GM23338 (cell line): ENCODE measurements around the gene NEK11. TPM values are rescaled to one million over a fixed set of nuclear protein-coding genes. Genes with fewer than 3 reads are reported as not detected.
"Not testable (repeated sequence)": the region's sequence is repeated elsewhere in the genome, so short reads cannot be mapped to it uniquely, and the experiment has no call there.

Experiments used
- ATAC-seq: fragments of 200-7000 bp; cut with Tn5 transposase; 3 replicates; pipeline ENCODE4 v1.9.1; 2020
- DNase-seq: peaks from one replicate; pipeline ENCODE4 v3.0.0-alpha.2; 2015; ENCODE audit warnings: low spot score
- H2AFZ ChIP-seq: fragments of 200-600 bp; sonication (generic); 2 replicates; pipeline ENCODE4 v1.8.0; 2016; ENCODE audit warnings: antibody characterized with exemption, mild to moderate bottlenecking, moderate library complexity
- H3F3A ChIP-seq: fragments of 200-600 bp; sonication (generic); replicated peaks from 2 replicates; pipeline ENCODE4 v1.8.0; 2017; ENCODE audit warnings: antibody characterized with exemption, mixed run types, low read depth
- H3K27ac ChIP-seq: fragments of 200-600 bp; sonication (generic); 2 replicates; pipeline ENCODE4 v1.6.1; 2016; ENCODE audit warnings: low read depth
- H3K27me3 ChIP-seq: fragments of 200-600 bp; sonication (generic); 2 replicates; pipeline ENCODE4 v1.8.0; 2016; ENCODE audit warnings: mild to moderate bottlenecking, mixed run types, moderate library complexity; ENCODE audit not compliant: insufficient read depth
- H3K36me3 ChIP-seq: fragments of 200-600 bp; sonication (generic); 2 replicates; pipeline ENCODE4 v1.8.0; 2016; ENCODE audit warnings: mild to moderate bottlenecking; ENCODE audit not compliant: insufficient read depth
- H3K4me1 ChIP-seq: fragments of 200-600 bp; sonication (generic); 2 replicates; pipeline ENCODE4 v1.8.0; 2016; ENCODE audit warnings: mild to moderate bottlenecking, moderate library complexity; ENCODE audit not compliant: insufficient read depth
- H3K4me2 ChIP-seq: fragments of 200-600 bp; sonication (generic); 2 replicates; pipeline ENCODE4 v1.7.1; 2017; ENCODE audit warnings: mixed run types
- H3K4me3 ChIP-seq: fragments of 200-600 bp; sonication (generic); 2 replicates; pipeline ENCODE4 v1.6.1; 2016; ENCODE audit warnings: mixed run types
- H3K79me2 ChIP-seq: fragments of 200-600 bp; sonication (generic); replicated peaks from 2 replicates; pipeline ENCODE4 v1.8.0; 2017; ENCODE audit warnings: mild to moderate bottlenecking; ENCODE audit not compliant: insufficient read depth
- H3K9me2 ChIP-seq: fragments of 200-600 bp; sonication (generic); 2 replicates; pipeline ENCODE4 v1.8.0; 2017; ENCODE audit not compliant: insufficient read depth
- H4K20me1 ChIP-seq: fragments of 200-600 bp; sonication (generic); replicated peaks from 2 replicates; pipeline ENCODE4 v1.8.0; 2017; ENCODE audit warnings: mild to moderate bottlenecking; ENCODE audit not compliant: insufficient read depth
- H3K27ac Mint-ChIP-seq: 2 replicates; pipeline ENCODE4 v1.8.0; 2020; ENCODE audit warnings: inconsistent platforms, mild to moderate bottlenecking, moderate library complexity, mixed read lengths
- H3K27me3 Mint-ChIP-seq: 3 replicates; pipeline ENCODE4 v1.8.0; 2022; ENCODE audit warnings: low read depth, mild to moderate bottlenecking, moderate library complexity, mixed read lengths, inconsistent platforms; ENCODE audit not compliant: insufficient read depth, poor library complexity
- H3K36me3 Mint-ChIP-seq: 3 replicates; pipeline ENCODE4 v1.8.0; 2021; ENCODE audit warnings: low read depth, mild to moderate bottlenecking, inconsistent platforms, moderate library complexity, mixed read lengths
- H3K4me1 Mint-ChIP-seq: 3 replicates; pipeline ENCODE4 v1.8.0; 2020; ENCODE audit warnings: mild to moderate bottlenecking, inconsistent platforms, mixed read lengths
- H3K4me3 Mint-ChIP-seq: 3 replicates; pipeline ENCODE4 v1.8.0; 2021; ENCODE audit warnings: moderate library complexity, mild to moderate bottlenecking, inconsistent platforms, mixed read lengths
- H3K9me3 Mint-ChIP-seq: 3 replicates; pipeline ENCODE4 v1.8.0; 2020; ENCODE audit warnings: moderate library complexity, mild to moderate bottlenecking, inconsistent platforms, mixed read lengths
- CREB1 ChIP-seq: fragments of 250-450 bp; sonication (Bioruptor Pico); IDR thresholded peaks from 2 replicates; pipeline ENCODE4 v1.5.0; 2020; ENCODE audit warnings: low read depth, mild to moderate bottlenecking, moderate library complexity
- ETS1 ChIP-seq: IDR thresholded peaks from 2 replicates; pipeline ENCODE4 v1.6.1; 2016; ENCODE audit warnings: antibody characterized with exemption
- NANOG ChIP-seq: IDR thresholded peaks from 2 replicates; pipeline ENCODE4 v1.6.1; 2016; ENCODE audit warnings: antibody characterized with exemption, borderline replicate concordance
- POLR2AphosphoS5 ChIP-seq: IDR thresholded peaks from 2 replicates; pipeline ENCODE4 v1.6.1; 2016; ENCODE audit warnings: antibody characterized with exemption, low read depth
- STAT1 ChIP-seq: IDR thresholded peaks from one replicate; pipeline ENCODE4 v1.6.1; 2016; ENCODE audit warnings: antibody characterized with exemption; ENCODE audit not compliant: unreplicated experiment
- ZNF114 ChIP-seq: fragments of 250-450 bp; sonication (Bioruptor Pico); IDR thresholded peaks from 2 replicates; pipeline ENCODE4 v1.5.0; 2020; ENCODE audit warnings: mild to moderate bottlenecking, moderate library complexity
- polyA plus RNA-seq: library from polyadenylated mRNA; unstranded; fragments of >200 nt; fragmentation: Nextera tagmentation; extraction: Ambion mirVana; gene quantifications from 2 replicates; pipeline ENCODE4 v1.2.1, GENCODE V29; 2016
- total RNA-seq: library from RNA; depleted of rRNA; stranded (reverse); fragments of >200 nt; shearing (Covaris generic); gene quantifications from 2 replicates; pipeline ENCODE4 v1.2.3, GENCODE V29; 2014
- TF ChIP-seq, protein P1 (sequence below), 2 experiments: fragments of 200-600 bp in 1 of 2; sonication (generic) in 1 of 2; conservative IDR thresholded peaks; 2 replicates each; pipeline versions ENCODE4 v1.5.1 to v1.6.1; 2016 to 2017; ENCODE audit warnings: antibody characterized with exemption in 2 of 2, low read depth in 2 of 2, mild to moderate bottlenecking in 2 of 2, moderate library complexity in 1 of 2

Gene NEK11
- total and polyA plus RNA-seq, 2 experiments from 2014 or later: 0.80 to 1.1 TPM

- TF ChIP-seq POLR2AphosphoS5: no peak
- TF ChIP-seq, protein P1, sequence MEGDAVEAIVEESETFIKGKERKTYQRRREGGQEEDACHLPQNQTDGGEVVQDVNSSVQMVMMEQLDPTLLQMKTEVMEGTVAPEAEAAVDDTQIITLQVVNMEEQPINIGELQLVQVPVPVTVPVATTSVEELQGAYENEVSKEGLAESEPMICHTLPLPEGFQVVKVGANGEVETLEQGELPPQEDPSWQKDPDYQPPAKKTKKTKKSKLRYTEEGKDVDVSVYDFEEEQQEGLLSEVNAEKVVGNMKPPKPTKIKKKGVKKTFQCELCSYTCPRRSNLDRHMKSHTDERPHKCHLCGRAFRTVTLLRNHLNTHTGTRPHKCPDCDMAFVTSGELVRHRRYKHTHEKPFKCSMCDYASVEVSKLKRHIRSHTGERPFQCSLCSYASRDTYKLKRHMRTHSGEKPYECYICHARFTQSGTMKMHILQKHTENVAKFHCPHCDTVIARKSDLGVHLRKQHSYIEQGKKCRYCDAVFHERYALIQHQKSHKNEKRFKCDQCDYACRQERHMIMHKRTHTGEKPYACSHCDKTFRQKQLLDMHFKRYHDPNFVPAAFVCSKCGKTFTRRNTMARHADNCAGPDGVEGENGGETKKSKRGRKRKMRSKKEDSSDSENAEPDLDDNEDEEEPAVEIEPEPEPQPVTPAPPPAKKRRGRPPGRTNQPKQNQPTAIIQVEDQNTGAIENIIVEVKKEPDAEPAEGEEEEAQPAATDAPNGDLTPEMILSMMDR (conservative IDR thresholded peaks at IDR 0.05; ENCODE audit: low read depth in 2 of 2): no peak
- no peak for TF ChIP-seq ZNF114
- TF ChIP-seq ETS1: no peak
- TF ChIP-seq CREB1: no peak
- no peak for TF ChIP-seq NANOG
- no peak for TF ChIP-seq STAT1
Measured at GRCh38 chr3:131038326-131038725, 11.6 kb downstream of the NEK11 start (continued).

DNA sequence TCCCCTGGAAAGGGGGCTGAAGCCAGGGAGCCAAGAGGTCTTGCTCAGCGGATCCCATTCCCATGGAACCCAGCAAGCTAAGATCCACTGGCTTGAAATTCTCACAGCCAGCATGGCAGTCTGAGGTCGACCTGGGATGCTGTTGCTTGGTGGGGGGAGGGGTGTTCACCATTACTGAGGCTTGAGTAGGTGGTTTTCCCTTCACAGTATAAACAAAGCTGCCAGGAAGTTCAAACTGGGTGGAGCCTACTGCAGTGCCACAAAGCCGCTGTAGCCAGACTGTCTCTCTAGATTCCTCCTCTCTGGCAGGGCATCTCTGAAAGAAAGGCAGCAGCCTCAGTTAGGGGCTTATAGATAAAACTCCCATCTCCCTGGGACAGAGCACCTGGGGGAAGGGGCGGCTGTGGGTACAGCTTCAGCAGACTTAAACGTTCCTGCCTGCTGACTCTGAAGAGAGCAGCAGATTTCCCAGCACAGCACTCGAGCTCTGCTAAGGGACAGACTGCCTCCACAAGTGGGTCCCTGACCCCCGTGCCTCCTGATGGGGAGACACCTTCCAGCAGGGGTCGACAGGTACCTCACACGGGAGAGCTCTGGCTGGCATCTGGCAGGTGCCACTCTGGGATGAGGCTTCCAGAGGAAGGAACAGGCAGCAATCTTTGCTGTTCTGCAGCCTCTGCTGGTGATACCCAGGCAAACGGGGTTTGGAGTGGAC, 15.8 kb downstream of the NEK11 start:
- not testable (repeated sequence) for H3K27me3 ChIP-seq, H3K4me3 ChIP-seq, H3F3A ChIP-seq, H3K27ac Mint-ChIP-seq, H3K36me3 ChIP-seq, H3K4me3 Mint-ChIP-seq, H3K79me2 ChIP-seq, H3K9me2 ChIP-seq, H4K20me1 ChIP-seq, H3K27ac ChIP-seq, H3K27me3 Mint-ChIP-seq
- Mint-ChIP-seq H3K4me1 (peaks cover 18% of the 10 kb centered on the region), H3K36me3 (peaks cover 15% of the 10 kb centered on the region), H3K9me3 (peaks cover 10% of the 10 kb centered on the region; the same call in 2 of the 3 replicates)
- TF ChIP-seq, protein P1 (conservative IDR thresholded peaks at IDR 0.05; ENCODE audit: low read depth in 2 of 2): peak in 1 of 2 experiments; percentile 40; a peak in 3 of 4 replicates
- DNase-seq (peak; percentile 60), ATAC-seq (peak; percentile 62)
- peak overlapping the region; percentile 49 for H2AFZ ChIP-seq
- peaks cover 14% of the 10 kb centered on the region for H3K4me1 ChIP-seq
- peak overlapping the region; percentile 63 for H3K4me2 ChIP-seq

DNA sequence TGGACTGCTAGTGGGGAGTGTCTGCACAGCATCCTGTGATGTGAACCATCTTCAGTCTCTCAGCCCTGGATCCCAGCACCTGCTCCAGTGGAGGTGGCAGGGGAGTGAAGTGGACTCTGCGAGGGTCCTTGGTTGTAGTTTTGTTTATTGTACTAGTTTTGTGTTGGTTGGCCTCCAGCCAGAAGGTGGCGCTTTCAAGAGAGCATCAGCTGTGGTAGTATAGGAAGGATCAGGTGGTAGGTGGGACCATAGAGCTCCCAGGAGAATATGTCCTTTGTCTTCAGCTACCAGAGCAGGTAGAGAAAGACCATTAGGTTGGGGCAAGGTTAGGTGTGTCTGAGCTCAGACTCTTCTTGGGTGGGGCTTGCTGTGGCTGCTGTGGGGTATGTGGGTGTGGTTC, 20.9 kb downstream of the NEK11 start:
- DNase-seq (peak; percentile 48), ATAC-seq (peak; percentile 28; the same call in 2 of the 3 replicates)
- Histone ChIP-seq H4K20me1 (no peaks in the 10 kb centered on the region), H3K27ac (no peak overlapping the region), H3K4me3 (no peak overlapping the region), H3K9me2 (no peaks in the 10 kb centered on the region), H3F3A (no peaks in the 10 kb centered on the region), H3K27me3 (no peaks in the 10 kb centered on the region), H3K4me2 (no peak overlapping the region), H2AFZ (no peak overlapping the region; the same call in 1 of the 2 replicates), H3K79me2 (no peaks in the 10 kb centered on the region), H3K36me3 (no peaks in the 10 kb centered on the region), H3K4me1 (peaks cover 1% of the 10 kb centered on the region)
- Mint-ChIP-seq H3K27me3 (peaks cover 1% of the 10 kb centered on the region), H3K27ac (peak overlapping the region; percentile 68; the same call in 1 of the 2 replicates), H3K9me3 (peaks cover 12% of the 10 kb centered on the region; the same call in 2 of the 3 replicates), H3K4me1 (peaks cover 4% of the 10 kb centered on the region; the same call in 1 of the 3 replicates), H3K4me3 (no peak overlapping the region; the same call in 2 of the 3 replicates), H3K36me3 (peaks cover 14% of the 10 kb centered on the region; the same call in 2 of the 3 replicates)
- TF ChIP-seq, protein P1 (conservative IDR thresholded peaks at IDR 0.05; ENCODE audit: low read depth in 2 of 2): peak; percentile 52 to 54
- no peak for TF ChIP-seq ZNF114
